ENCODE data around the gene UBB. TPM values are rescaled to one million over a fixed set of nuclear protein-coding genes. Genes with fewer than 3 reads are reported as not detected.

Gene UBB
- total and polyA plus RNA-seq, 9 of the 15 experiments (the other 6 are each of a cell fraction or from before 2014, with no cell fraction given) = 1,069 to 4,143 (median 1,696) TPM

GRCh38 chr17:16381496-16381820 lies 567 bp downstream of the UBB start:
- in situ Hi-C loops (cut with MboI) = no loop called here
- peak overlapping the region; percentile 94 for H3K27ac ChIP-seq (ENCODE audit: extremely low read depth, low read depth, low read length)
- peaks cover 17 to 28% of the 10 kb centered on the region in 2 experiments; a peak in 4 of 5 replicates for H3K4me1 ChIP-seq (replicated peaks in 1 of 2; ENCODE audit: control insufficient read depth in 2 of 2, insufficient read depth in 2 of 2, low read length in 2 of 2)
- ChIA-PET CTCF (ENCODE audit: low intra/inter-chr PET ratio) (no interaction called here), POLR2A (interaction anchor here (0.6 to 3.8 kb wide), 16 partner anchors 15 to 1455 kb away, joined by 3 to 39 read pairs (median 4); no protein-coding TSS in a partner anchor)
- H3K27me3 ChIP-seq (ENCODE audit: control insufficient read depth in 2 of 2, insufficient read depth in 2 of 2, low read length in 2 of 2) = no peaks in the 10 kb centered on the region
- no peaks in the 10 kb centered on the region for H3K9me3 ChIP-seq (replicated peaks; ENCODE audit: control insufficient read depth, insufficient read depth, low read depth, low read length)
- peak overlapping the region; percentile 55 for H3K4me3 ChIP-seq
- peaks cover 11% of the 10 kb centered on the region; the same call in 1 of the 2 replicates for H4K20me1 ChIP-seq (replicated peaks; ENCODE audit: control insufficient read depth, insufficient read depth, low read length)
- FAIRE-seq = no peak
- no peaks in the 10 kb centered on the region for H3K9me1 ChIP-seq (ENCODE audit: control insufficient read depth, insufficient read depth, low read length)
- H3K4me2 ChIP-seq (ENCODE audit: insufficient read depth, low read length) = peak overlapping the region; percentile 77
- 2% methylated on average over 14 of the region's 14 CpGs for WGBS (ENCODE audit: insufficient coverage, low coverage, missing lambda C conversion rate)
- no peak for DNase-seq (ENCODE audit: extremely low read depth in 1 of 4, low spot score in 3 of 4)
- no TSS peak for BruUV-seq (replicated peaks)
- ATAC-seq = no peak
- H3K79me2 ChIP-seq (ENCODE audit: control insufficient read depth, insufficient read depth, low read length) = peaks cover 41% of the 10 kb centered on the region
- peak overlapping the region; percentile 91 to 96 for H3K9ac ChIP-seq (ENCODE audit: insufficient read depth in 1 of 2, low read depth in 2 of 2, low read length in 2 of 2)
- peaks cover 29% of the 10 kb centered on the region; the same call in 2 of the 3 replicates for H3K36me3 ChIP-seq (ENCODE audit: control insufficient read depth, insufficient read depth, low read length)
- intact Hi-C loops (cut with micrococcal nuclease) = loop anchor here (2.0 kb wide), 2 partner anchors 57 to 95 kb away; no protein-coding TSS in a partner anchor
- H2AFZ ChIP-seq (ENCODE audit: low read depth, low read length) = no peak overlapping the region
- TF ChIP-seq PHTF2 (CRISPR knock-in tag; IDR thresholded peaks at IDR 0.05) (peak; percentile 52; the same call in 1 of the 2 replicates), HDAC2 (IDR thresholded peaks at IDR 0.05) (no peak), NKRF (IDR thresholded peaks at IDR 0.05; ENCODE audit: borderline replicate concordance) (0 out of 2 replicates have a peak, but pooled peaks have one; percentile 0), FOXA3 (CRISPR knock-in tag; conservative IDR thresholded peaks at IDR 0.05 in 1 of 2, IDR thresholded peaks at IDR 0.05 in 1 of 2) (0 out of 4 replicates have a peak, but pooled peaks of 1 of the 2 experiments have one; percentile 0), SNRNP70 (optimal IDR thresholded peaks at IDR 0.05; ENCODE audit: low read depth, low read length) (no peak), THRB (CRISPR knock-in tag; conservative IDR thresholded peaks at IDR 0.05) (no peak), E2F1 (CRISPR knock-in tag; IDR thresholded peaks at IDR 0.05) (peak; percentile 34; the same call in 1 of the 2 replicates), ATF3 (IDR thresholded peaks at IDR 0.05) (no peak), ATF3 (CRISPR knock-in tag; conservative IDR thresholded peaks at IDR 0.05) (peak; percentile 3; the same call in 1 of the 2 replicates), FOXP4 (CRISPR knock-in tag; IDR thresholded peaks at IDR 0.05; ENCODE audit: borderline replicate concordance) (no peak), NRF1 (conservative IDR thresholded peaks at IDR 0.05 in 1 of 2, IDR thresholded peaks at IDR 0.05 in 1 of 2) (peak in 1 of 2 experiments; percentile 56; a peak in 3 of 4 replicates), TFAM (CRISPR knock-in tag; conservative IDR thresholded peaks at IDR 0.05) (no peak), CCNT2 (IDR thresholded peaks at IDR 0.05; ENCODE audit: borderline replicate concordance, extremely low read depth, insufficient read length, low read depth, low read length) (no peak), KAT7 (CRISPR knock-in tag; IDR thresholded peaks at IDR 0.05; ENCODE audit: borderline replicate concordance) (peak; percentile 51; the same call in 1 of the 2 replicates)

Data from K562 (cell line).